ENCODE results near the gene MARCKSL1. TPM values are rescaled to one million over a fixed set of nuclear protein-coding genes. Genes with fewer than 3 reads are reported as not detected.

The MARCKSL1 gene
- total RNA-seq, 1 experiment from 2014 or later: 457 TPM

DNA sequence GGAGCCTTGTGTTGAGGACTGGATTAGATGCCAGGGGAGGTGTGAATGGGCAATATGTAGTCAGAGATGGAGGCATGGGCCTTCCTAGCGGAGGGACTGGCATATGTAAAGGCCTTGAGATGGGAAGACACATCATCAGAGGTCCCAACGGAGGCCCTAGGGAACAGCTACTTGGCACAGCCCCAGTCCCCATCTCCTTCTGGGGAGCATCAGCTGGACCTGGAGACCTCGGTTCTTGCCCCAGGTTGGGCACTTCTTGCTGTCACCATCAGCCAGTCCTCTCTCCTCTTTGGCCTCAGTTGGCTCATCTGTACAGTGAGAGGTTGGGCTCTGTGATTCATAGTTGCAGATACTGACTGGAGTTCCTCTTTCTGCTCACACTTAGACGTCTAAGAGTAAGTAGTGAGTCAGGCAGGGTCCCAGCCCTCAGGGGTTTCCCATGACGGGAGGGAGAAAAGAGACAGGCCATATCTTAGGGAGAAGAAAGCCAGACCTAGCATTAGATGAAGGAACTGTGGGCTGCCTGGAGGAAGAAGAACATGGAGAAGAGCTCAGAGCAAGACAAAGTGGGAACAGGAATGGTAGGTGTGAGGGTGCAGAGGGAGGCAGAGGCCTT is 3.4 kb upstream of the MARCKSL1 start:
- no CpG with 5 or more reads among the region's 5 CpGs for WGBS (ENCODE audit: extremely low coverage, insufficient read length, low lambda C conversion rate)

More for the DNA sequence above, 3.4 kb upstream of the MARCKSL1 start:
- Mint-ChIP-seq H3K4me1 (peaks cover 20 to 31% of the 10 kb centered on the region in 2 experiments), H3K36me3 (ENCODE audit: insufficient read depth in 1 of 3, low read depth in 3 of 3) (peaks cover 4 to 7% (median 6%) of the 10 kb centered on the region in 3 experiments; a peak in 6 of 7 replicates), H3K4me3 (no peak overlapping the region; a peak in 1 of 5 replicates), H3K27me3 (ENCODE audit: low read depth) (peaks cover 34% of the 10 kb centered on the region), H3K9me3 (no peaks in the 10 kb centered on the region), H3K27ac (no peak overlapping the region)
- Histone ChIP-seq H2BK5ac (ENCODE audit: insufficient read length, low read length) (no peak overlapping the region), H3T11ph (ENCODE audit: low read length) (no peak overlapping the region), H4K5ac (ENCODE audit: insufficient read length, low read depth, low read length) (no peak overlapping the region), H3K9ac (ENCODE audit: extremely low read depth, insufficient read length, low read length) (no peak overlapping the region), H2AK5ac (ENCODE audit: insufficient read length, low read length) (no peak overlapping the region), H4K91ac (ENCODE audit: insufficient read length, low read depth, low read length) (no peak overlapping the region), H3K14ac (ENCODE audit: insufficient read depth, low read length) (no peak overlapping the region), H4K8ac (replicated peaks; ENCODE audit: insufficient read length, low read depth, low read length) (no peak overlapping the region), H3K18ac (ENCODE audit: insufficient read length, low read depth, low read length) (no peak overlapping the region), H3K27me3 (ENCODE audit: insufficient read depth, low read length) (peaks cover 2% of the 10 kb centered on the region; the same call in 1 of the 2 replicates), H2BK20ac (ENCODE audit: low read depth, low read length, poor library complexity, severe bottlenecking) (no peak overlapping the region), H2BK12ac (ENCODE audit: insufficient read length, low read depth, low read length) (no peak overlapping the region), H4K20me1 (ENCODE audit: control insufficient read depth, insufficient read depth, insufficient read length) (no peaks in the 10 kb centered on the region), H3K4me1 (ENCODE audit: insufficient read depth, low read length) (no peaks in the 10 kb centered on the region), H3K23me2 (ENCODE audit: insufficient read length, low read depth, low read length, poor library complexity, severe bottlenecking) (peaks cover 9% of the 10 kb centered on the region), H3K4me2 (ENCODE audit: insufficient read depth, insufficient read length, low read length) (no peak overlapping the region), H3K4ac (ENCODE audit: low read depth, low read length) (no peak overlapping the region), H3K9me3 (ENCODE audit: control insufficient read depth, low read depth, low read length) (no peaks in the 10 kb centered on the region), H3K56ac (ENCODE audit: insufficient read length, low read depth, low read length) (no peak overlapping the region), H2BK120ac (ENCODE audit: low read depth, low read length, poor library complexity, severe bottlenecking) (no peak overlapping the region), H2BK15ac (ENCODE audit: low read depth, low read length) (no peak overlapping the region), H3K27ac (ENCODE audit: insufficient read length, low read depth, low read length) (no peak overlapping the region), H3K23ac (ENCODE audit: insufficient read length, low read depth, low read length) (no peak overlapping the region), H3K79me1 (ENCODE audit: insufficient read depth, low read depth, low read length, poor library complexity, severe bottlenecking) (no peaks in the 10 kb centered on the region), H3K79me2 (ENCODE audit: insufficient read depth, low read length) (peaks cover 4% of the 10 kb centered on the region; the same call in 1 of the 2 replicates), H2AFZ (ENCODE audit: low read length) (no peak overlapping the region)
- TF ChIP-seq, protein P1, sequence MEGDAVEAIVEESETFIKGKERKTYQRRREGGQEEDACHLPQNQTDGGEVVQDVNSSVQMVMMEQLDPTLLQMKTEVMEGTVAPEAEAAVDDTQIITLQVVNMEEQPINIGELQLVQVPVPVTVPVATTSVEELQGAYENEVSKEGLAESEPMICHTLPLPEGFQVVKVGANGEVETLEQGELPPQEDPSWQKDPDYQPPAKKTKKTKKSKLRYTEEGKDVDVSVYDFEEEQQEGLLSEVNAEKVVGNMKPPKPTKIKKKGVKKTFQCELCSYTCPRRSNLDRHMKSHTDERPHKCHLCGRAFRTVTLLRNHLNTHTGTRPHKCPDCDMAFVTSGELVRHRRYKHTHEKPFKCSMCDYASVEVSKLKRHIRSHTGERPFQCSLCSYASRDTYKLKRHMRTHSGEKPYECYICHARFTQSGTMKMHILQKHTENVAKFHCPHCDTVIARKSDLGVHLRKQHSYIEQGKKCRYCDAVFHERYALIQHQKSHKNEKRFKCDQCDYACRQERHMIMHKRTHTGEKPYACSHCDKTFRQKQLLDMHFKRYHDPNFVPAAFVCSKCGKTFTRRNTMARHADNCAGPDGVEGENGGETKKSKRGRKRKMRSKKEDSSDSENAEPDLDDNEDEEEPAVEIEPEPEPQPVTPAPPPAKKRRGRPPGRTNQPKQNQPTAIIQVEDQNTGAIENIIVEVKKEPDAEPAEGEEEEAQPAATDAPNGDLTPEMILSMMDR (conservative IDR thresholded peaks at IDR 0.05): no peak
- DNase-seq: no peak

Measured in H9 (cell line).